MM.1S (cell line): Measurements from ENCODE around the gene STON2.

ENCODE experiments used
- EZH2 ChIP-seq: fragments of 300-600 bp; sonication (generic); optimal IDR thresholded peaks from 2 replicates; pipeline ENCODE3; 2017; ENCODE audit warnings: low read depth, mild to moderate bottlenecking, antibody characterized with exemption, low read length, mixed read lengths
- EZH2phosphoT487 ChIP-seq: fragments of 300-600 bp; sonication (generic); IDR thresholded peaks from 2 replicates; pipeline ENCODE4 v1.6.1; 2018; ENCODE audit warnings: antibody characterized with exemption, low read length
- TF ChIP-seq, protein P1 (sequence below): fragments of 300-600 bp; sonication (generic); IDR thresholded peaks from 2 replicates; pipeline ENCODE4 v1.5.1; 2016; ENCODE audit warnings: antibody characterized with exemption, low read length, mixed read lengths

DNA sequence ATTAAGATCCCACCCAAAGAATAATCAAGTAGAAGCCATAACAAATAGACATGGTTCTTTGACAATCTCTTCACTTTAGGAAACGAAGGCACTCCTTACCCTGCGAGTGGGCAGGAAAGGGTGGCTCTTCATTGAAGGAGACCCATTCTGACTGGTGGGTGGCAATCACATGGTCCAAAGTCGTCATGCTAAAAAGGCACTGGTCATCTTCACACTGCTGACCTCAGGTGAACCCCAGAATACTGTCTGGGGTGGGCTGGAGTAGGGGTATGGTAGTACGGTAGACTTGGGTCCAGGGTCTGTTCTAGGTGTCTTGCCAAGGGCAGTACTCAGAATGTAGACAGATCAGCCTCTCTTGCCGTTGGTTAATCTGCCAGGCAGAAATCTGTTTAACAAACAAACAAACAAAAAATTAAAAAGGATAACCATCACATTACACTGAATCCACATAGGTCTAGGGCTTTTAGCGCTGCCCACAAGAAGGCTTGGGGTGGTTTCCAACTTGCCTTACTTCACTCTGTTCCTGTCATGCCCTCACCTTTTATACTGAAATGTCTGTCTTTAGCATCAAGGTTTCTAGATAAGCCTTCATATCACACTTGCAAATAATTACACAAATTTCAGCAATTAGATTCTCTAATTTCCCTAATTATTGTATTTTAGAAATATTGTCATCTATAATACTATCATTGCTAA, 1.8 kb downstream of the STON2 start:
- TF ChIP-seq, protein P1, sequence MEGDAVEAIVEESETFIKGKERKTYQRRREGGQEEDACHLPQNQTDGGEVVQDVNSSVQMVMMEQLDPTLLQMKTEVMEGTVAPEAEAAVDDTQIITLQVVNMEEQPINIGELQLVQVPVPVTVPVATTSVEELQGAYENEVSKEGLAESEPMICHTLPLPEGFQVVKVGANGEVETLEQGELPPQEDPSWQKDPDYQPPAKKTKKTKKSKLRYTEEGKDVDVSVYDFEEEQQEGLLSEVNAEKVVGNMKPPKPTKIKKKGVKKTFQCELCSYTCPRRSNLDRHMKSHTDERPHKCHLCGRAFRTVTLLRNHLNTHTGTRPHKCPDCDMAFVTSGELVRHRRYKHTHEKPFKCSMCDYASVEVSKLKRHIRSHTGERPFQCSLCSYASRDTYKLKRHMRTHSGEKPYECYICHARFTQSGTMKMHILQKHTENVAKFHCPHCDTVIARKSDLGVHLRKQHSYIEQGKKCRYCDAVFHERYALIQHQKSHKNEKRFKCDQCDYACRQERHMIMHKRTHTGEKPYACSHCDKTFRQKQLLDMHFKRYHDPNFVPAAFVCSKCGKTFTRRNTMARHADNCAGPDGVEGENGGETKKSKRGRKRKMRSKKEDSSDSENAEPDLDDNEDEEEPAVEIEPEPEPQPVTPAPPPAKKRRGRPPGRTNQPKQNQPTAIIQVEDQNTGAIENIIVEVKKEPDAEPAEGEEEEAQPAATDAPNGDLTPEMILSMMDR, result no peak
- TF ChIP-seq EZH2 (no peak), EZH2phosphoT487 (no peak)
